K562 (cell line): ENCODE measurements around the gene KLHL22. TPM values are rescaled to one million over a fixed set of nuclear protein-coding genes. Genes with fewer than 3 reads are reported as not detected.
A peak's percentile ranks its signal among the peaks of the same experiment; 100 is the strongest.

ENCODE experiments used
- ATF1 ChIP-seq, 2 experiments: fragments of 450-650 bp in 1 of 2; IDR thresholded peaks; 2 replicates each; pipeline ENCODE4 v1.6.1; 2016; ENCODE audit warnings: missing compliant biosample characterization in 1 of 2, missing genetic modification characterization in 1 of 2
- GATA2 ChIP-seq: sonication (generic); formaldehyde crosslinking; IDR thresholded peaks from 2 replicates; pipeline ENCODE4 v1.4.0; 2020; ENCODE audit warnings: mild to moderate bottlenecking, missing genetic modification reagents
- HDAC8 ChIP-seq: fragments of 450-650 bp; IDR thresholded peaks from 2 replicates; pipeline ENCODE4 v1.6.1; 2016; ENCODE audit warnings: mild to moderate bottlenecking, missing genetic modification characterization, moderate library complexity, missing compliant biosample characterization
- HMGN3 ChIP-seq: IDR thresholded peaks from 2 replicates; pipeline ENCODE4 v1.6.1; 2011; ENCODE audit warnings: borderline replicate concordance, low read depth, mild to moderate bottlenecking, mixed read lengths, low read length; ENCODE audit not compliant: insufficient read length; ENCODE audit errors: extremely low read depth
- HNRNPH1 ChIP-seq: fragments of 200-400 bp; formaldehyde crosslinking; optimal IDR thresholded peaks from 2 replicates; pipeline ENCODE3; 2017; ENCODE audit warnings: low read depth, mild to moderate bottlenecking, low read length, moderate library complexity
- HNRNPLL ChIP-seq: fragments of 200-400 bp; formaldehyde crosslinking; IDR thresholded peaks from 2 replicates; pipeline ENCODE4 v1.6.1; 2017; ENCODE audit warnings: low read length, low read depth, mild to moderate bottlenecking; ENCODE audit not compliant: poor library complexity, severe bottlenecking
- JUNB ChIP-seq: fragments of 450-650 bp; formaldehyde crosslinking; conservative IDR thresholded peaks from 2 replicates; pipeline ENCODE4 v1.4.0; 2020; ENCODE audit warnings: mild to moderate bottlenecking
- POLR2B ChIP-seq: fragments of 450-650 bp; IDR thresholded peaks from 2 replicates; pipeline ENCODE4 v1.6.1; 2018; ENCODE audit warnings: low read depth; ENCODE audit not compliant: partially characterized antibody
- PRMT5 ChIP-seq: sonication (generic); formaldehyde crosslinking; IDR thresholded peaks from 2 replicates; pipeline ENCODE4 v1.5.0; 2020; ENCODE audit warnings: missing genetic modification reagents
- RBFOX2 ChIP-seq: fragments of 200-400 bp; formaldehyde crosslinking; IDR thresholded peaks from 2 replicates; pipeline ENCODE4 v1.6.1; 2017; ENCODE audit warnings: low read depth, mild to moderate bottlenecking, low read length, moderate library complexity
- SRF ChIP-seq, 2 experiments: fragments of 250-450, 450-650 bp in 1 of 2; sonication (Bioruptor Pico) in 1 of 2; sonication (generic) in 1 of 2; formaldehyde crosslinking; IDR thresholded peaks; 2 replicates each; pipeline versions ENCODE4 v1.5.0 to v1.5.1; 2020 to 2022; ENCODE audit warnings: mild to moderate bottlenecking in 1 of 2, missing genetic modification reagents in 1 of 2
- ZNF274 ChIP-seq: IDR thresholded peaks from 2 replicates; pipeline ENCODE4 v1.6.1; 2011; ENCODE audit warnings: low read depth, mild to moderate bottlenecking, low read length, moderate library complexity, borderline replicate concordance
- ZNF699 ChIP-seq: fragments of 250-450 bp; sonication (Bioruptor Pico); IDR thresholded peaks from 2 replicates; pipeline ENCODE4 v1.8.0; 2021; ENCODE audit warnings: mild to moderate bottlenecking, moderate library complexity; ENCODE audit not compliant: insufficient replicate concordance
- polyA plus RNA-seq, 8 experiments: library from polyadenylated mRNA; depleted of rRNA in 4 of 8; stranded (reverse) in 5 of 8; unstranded in 3 of 8; fragments of >200 nt; fragmentation: Nextera tagmentation in 2 of 8; fragmentation: Illumina TruSeq in 1 of 8; extraction: Ambion mirVana in 2 of 8; extraction: Trizol in 1 of 8; gene quantifications; 2 replicates each; pipeline versions ENCODE4 v1.2.1 to v1.2.3, GENCODE V29; 2011 to 2014; ENCODE audit warnings: inconsistent platforms in 1 of 8, missing spikeins in 1 of 8
- total RNA-seq, 7 experiments: library from RNA; depleted of rRNA in 6 of 7; stranded (reverse); fragments of >200 nt in 6 of 7; fragmentation: Illumina TruSeq in 2 of 7; extraction: Trizol in 2 of 7; gene quantifications; 2 replicates each; pipeline versions ENCODE4 v1.2.1 to v1.2.3, GENCODE V29; 2011 to 2021; ENCODE audit warnings: low replicate concordance in 1 of 7
- TF ChIP-seq, protein P1 (sequence below): IDR thresholded peaks from 3 replicates; pipeline ENCODE4 v1.6.1; 2011; ENCODE audit warnings: borderline replicate concordance, mild to moderate bottlenecking, moderate library complexity; ENCODE audit not compliant: insufficient read length; ENCODE audit errors: extremely low read depth
- TF ChIP-seq, protein P2 (sequence below): sonication (generic); formaldehyde crosslinking; IDR thresholded peaks from 2 replicates; pipeline ENCODE4 v1.8.1; 2023; ENCODE audit warnings: mild to moderate bottlenecking, missing genetic modification reagents
- TF ChIP-seq, protein P3 (sequence below): fragments of 450-650 bp; formaldehyde crosslinking; IDR thresholded peaks from 2 replicates; pipeline ENCODE4 v1.4.0; 2020; ENCODE audit warnings: mild to moderate bottlenecking, mixed read lengths
- TF ChIP-seq, protein P4 (sequence below), 3 experiments: fragments of 200-800 bp in 1 of 3; fragments of 250-450 bp in 1 of 3; fragments of 450-650 bp in 1 of 3; sonication (Bioruptor Pico) in 1 of 3; sonication (Bioruptor generic) in 1 of 3; formaldehyde crosslinking in 1 of 3; IDR thresholded peaks; 2 replicates each; pipeline versions ENCODE4 v1.6.1 to v1.8.0; 2016 to 2022; ENCODE audit warnings: mild to moderate bottlenecking in 2 of 3, missing genetic modification characterization in 2 of 3, missing compliant biosample characterization in 1 of 3, moderate library complexity in 1 of 3

KLHL22 gene
- total and polyA plus RNA-seq, 9 of the 15 experiments (the other 6 are each of a cell fraction or from before 2014, with no cell fraction given), result 1.3 to 25.6 (median 15.2) TPM

DNA sequence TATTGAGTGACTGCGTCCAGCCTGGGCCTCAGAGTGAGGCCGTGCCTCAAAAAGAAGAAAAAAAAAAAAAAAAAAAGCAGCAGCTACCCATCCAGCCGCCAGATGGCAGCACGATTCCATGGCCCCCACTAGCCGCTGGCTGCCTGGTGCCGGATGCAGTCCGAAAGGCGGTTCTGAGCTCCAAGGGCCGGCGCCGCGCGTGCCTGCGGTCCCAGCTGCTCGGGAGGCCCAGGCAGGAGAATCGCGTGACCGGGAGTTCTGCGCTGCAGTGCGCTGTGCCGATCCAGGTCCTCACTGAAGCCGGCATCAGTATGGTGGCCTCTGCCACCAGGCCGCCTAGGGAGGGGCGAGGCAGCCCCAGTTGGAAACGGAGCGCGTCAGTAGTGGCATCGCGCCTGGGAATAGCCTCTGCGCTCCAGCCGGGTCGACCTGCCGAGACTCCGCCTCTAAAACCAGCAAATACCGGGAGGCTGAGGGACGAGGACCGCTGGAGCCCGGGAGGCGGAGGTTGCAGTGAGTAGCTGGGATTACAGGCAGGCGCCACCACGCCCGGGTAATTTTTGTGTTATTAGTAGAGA lies 77.3 kb downstream of the KLHL22 start (continued):
- TF ChIP-seq ATF1 (CRISPR knock-in tag; IDR thresholded peaks at IDR 0.05), result no peak
- peak; percentile 79 for TF ChIP-seq ATF1 (tag; IDR thresholded peaks at IDR 0.05)
- TF ChIP-seq, protein P1, sequence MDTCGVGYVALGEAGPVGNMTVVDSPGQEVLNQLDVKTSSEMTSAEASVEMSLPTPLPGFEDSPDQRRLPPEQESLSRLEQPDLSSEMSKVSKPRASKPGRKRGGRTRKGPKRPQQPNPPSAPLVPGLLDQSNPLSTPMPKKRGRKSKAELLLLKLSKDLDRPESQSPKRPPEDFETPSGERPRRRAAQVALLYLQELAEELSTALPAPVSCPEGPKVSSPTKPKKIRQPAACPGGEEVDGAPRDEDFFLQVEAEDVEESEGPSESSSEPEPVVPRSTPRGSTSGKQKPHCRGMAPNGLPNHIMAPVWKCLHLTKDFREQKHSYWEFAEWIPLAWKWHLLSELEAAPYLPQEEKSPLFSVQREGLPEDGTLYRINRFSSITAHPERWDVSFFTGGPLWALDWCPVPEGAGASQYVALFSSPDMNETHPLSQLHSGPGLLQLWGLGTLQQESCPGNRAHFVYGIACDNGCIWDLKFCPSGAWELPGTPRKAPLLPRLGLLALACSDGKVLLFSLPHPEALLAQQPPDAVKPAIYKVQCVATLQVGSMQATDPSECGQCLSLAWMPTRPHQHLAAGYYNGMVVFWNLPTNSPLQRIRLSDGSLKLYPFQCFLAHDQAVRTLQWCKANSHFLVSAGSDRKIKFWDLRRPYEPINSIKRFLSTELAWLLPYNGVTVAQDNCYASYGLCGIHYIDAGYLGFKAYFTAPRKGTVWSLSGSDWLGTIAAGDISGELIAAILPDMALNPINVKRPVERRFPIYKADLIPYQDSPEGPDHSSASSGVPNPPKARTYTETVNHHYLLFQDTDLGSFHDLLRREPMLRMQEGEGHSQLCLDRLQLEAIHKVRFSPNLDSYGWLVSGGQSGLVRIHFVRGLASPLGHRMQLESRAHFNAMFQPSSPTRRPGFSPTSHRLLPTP, result no peak
- TF ChIP-seq, protein P2, sequence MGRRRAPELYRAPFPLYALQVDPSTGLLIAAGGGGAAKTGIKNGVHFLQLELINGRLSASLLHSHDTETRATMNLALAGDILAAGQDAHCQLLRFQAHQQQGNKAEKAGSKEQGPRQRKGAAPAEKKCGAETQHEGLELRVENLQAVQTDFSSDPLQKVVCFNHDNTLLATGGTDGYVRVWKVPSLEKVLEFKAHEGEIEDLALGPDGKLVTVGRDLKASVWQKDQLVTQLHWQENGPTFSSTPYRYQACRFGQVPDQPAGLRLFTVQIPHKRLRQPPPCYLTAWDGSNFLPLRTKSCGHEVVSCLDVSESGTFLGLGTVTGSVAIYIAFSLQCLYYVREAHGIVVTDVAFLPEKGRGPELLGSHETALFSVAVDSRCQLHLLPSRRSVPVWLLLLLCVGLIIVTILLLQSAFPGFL (CRISPR knock-in tag), result no peak
- no peak for TF ChIP-seq JUNB (CRISPR knock-in tag)
- TF ChIP-seq, protein P3, sequence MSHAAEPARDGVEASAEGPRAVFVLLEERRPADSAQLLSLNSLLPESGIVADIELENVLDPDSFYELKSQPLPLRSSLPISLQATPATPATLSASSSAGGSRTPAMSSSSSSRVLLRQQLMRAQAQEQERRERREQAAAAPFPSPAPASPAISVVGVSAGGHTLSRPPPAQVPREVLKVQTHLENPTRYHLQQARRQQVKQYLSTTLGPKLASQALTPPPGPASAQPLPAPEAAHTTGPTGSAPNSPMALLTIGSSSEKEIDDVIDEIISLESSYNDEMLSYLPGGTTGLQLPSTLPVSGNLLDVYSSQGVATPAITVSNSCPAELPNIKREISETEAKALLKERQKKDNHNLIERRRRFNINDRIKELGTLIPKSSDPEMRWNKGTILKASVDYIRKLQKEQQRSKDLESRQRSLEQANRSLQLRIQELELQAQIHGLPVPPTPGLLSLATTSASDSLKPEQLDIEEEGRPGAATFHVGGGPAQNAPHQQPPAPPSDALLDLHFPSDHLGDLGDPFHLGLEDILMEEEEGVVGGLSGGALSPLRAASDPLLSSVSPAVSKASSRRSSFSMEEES (CRISPR knock-in tag), result peak; percentile 15; the same call in 1 of the 2 replicates
- TF ChIP-seq HDAC8 (tag), result peak; percentile 68; the same call in 1 of the 2 replicates
- TF ChIP-seq POLR2B, result no peak
- TF ChIP-seq ZNF274, result no peak
- TF ChIP-seq, protein P4, sequence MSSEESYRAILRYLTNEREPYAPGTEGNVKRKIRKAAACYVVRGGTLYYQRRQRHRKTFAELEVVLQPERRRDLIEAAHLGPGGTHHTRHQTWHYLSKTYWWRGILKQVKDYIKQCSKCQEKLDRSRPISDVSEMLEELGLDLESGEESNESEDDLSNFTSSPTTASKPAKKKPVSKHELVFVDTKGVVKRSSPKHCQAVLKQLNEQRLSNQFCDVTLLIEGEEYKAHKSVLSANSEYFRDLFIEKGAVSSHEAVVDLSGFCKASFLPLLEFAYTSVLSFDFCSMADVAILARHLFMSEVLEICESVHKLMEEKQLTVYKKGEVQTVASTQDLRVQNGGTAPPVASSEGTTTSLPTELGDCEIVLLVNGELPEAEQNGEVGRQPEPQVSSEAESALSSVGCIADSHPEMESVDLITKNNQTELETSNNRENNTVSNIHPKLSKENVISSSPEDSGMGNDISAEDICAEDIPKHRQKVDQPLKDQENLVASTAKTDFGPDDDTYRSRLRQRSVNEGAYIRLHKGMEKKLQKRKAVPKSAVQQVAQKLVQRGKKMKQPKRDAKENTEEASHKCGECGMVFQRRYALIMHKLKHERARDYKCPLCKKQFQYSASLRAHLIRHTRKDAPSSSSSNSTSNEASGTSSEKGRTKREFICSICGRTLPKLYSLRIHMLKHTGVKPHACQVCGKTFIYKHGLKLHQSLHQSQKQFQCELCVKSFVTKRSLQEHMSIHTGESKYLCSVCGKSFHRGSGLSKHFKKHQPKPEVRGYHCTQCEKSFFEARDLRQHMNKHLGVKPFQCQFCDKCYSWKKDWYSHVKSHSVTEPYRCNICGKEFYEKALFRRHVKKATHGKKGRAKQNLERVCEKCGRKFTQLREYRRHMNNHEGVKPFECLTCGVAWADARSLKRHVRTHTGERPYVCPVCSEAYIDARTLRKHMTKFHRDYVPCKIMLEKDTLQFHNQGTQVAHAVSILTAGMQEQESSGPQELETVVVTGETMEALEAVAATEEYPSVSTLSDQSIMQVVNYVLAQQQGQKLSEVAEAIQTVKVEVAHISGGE (CRISPR knock-in tag; IDR thresholded peaks at IDR 0.05), result no peak
- TF ChIP-seq HMGN3, result peak; percentile 87
- TF ChIP-seq GATA2 (CRISPR knock-in tag), result no peak
- peak in 1 of 2 experiments; percentile 68; a peak in 2 of 4 replicates for TF ChIP-seq SRF (CRISPR knock-in tag; IDR thresholded peaks at IDR 0.05)
- TF ChIP-seq PRMT5 (CRISPR knock-in tag), result no peak
- TF ChIP-seq HNRNPLL, result peak; percentile 38
- peak; percentile 18 for TF ChIP-seq ZNF699 (CRISPR knock-in tag)
- peak; percentile 62 for TF ChIP-seq RBFOX2
- TF ChIP-seq HNRNPH1, result no peak
